HPDE6-E6E7 (cell line): ENCODE data around the gene PPP6R3.
A peak's percentile ranks its signal among the peaks of the same experiment; 100 is the strongest.

ENCODE experiments used
- DNase-seq: peaks from one replicate; pipeline ENCODE4 v3.0.0; 2011; ENCODE audit warnings: missing footprints; ENCODE audit errors: extremely low spot score

Gene PPP6R3

DNA sequence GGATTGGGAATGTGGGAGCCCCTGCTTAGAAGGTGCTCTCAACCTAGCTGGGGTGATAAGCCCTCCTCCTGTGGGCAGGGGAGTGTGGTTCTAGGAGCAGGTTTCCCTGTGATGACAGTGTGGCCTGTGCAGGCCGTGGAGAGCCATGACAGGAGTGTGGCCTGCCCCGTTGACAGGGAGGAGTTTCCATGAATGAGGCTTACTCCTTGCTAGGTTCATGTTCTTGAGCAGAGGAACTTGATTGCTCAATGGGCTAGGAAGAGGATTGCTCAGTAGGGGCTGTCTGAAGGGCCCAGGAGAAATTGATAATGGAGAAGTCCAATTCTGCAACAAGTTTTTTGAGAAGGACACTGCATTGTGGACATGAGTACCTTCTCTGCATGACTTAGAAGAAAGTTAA lies 92.0 kb downstream of the PPP6R3 start:
- DNase-seq: no peak

DNA sequence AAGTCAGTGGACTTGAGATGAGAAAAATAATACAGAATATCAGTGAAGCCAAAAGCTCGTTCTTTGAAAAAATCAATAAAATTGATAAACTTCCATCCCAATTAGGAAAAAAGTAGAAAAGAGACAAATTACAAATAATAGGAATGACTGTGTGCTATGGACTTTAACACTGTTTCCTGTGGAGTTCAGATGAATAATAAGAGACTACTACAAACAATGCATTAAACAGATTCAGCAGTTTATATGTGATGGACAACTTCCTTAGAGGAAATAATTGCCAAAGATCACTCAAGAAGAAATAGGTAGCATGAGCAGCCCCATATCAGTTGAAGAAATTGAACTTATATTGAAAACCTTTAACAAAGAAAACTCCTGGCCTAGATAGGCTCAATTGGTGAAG lies 99.7 kb downstream of the PPP6R3 start:
- DNase-seq: no peak

- no peak for DNase-seq
Observed at GRCh38 chr11:68563454-68563853, 102.9 kb downstream of the PPP6R3 start.

DNA sequence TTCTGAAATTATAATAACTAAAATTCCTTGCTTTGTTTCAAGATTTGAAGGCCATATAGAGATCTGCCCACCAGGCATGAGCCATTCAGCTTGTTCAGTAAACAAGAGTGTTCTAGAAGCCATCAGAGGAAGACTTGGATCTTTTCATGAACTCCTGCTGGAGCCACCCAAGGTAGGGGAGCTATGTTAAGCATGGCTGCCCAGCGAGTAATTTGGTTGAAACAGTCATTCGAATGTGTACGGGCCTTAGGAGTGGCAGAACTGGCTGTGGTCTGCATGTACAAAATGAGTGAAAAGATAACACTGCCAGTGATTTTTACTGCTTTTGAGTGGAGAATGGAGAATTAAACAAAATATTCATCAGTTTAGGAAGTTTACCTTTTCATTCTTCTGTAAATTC lies 103.7 kb downstream of the PPP6R3 start:
- no peak for DNase-seq

DNA sequence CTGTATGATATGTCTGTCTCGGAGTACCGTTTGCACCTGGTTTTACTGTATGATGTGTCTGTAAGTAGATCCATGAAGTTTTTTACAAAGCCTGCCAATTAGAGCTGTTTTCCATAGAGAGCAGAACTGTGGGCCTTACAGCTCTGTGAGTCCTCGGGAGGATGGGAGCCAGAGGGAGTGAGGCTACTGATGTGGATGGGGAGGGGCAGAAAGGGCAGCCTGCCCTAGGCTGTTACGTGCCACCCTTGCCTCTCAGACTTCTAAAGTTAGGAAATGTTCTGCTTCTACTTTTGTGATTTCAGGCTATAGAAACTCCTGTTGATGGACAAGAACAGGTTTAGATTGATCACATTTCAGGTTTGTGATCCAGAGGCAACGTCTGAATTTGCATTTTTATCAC lies 105.2 kb downstream of the PPP6R3 start:
- DNase-seq: no peak

DNA sequence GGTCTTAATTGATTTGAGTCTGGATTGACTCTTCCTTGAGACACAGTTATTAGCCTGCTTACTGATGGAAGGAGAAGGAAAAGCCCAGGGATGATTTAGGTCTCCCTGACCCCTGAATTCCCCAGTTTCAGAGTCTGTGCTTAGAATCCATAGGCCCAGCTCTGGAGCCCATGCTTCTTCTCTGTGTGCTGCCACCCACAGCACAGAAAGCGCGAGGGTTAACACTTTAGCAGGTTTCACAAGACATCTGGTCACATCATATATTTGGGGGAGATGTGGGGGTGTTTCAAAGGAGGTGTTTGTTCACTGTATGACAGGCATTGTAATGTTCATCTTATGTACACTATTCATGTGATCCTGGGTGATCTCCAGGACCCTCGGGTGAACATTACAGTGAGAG lies 107.0 kb downstream of the PPP6R3 start:
- DNase-seq: no peak

GRCh38 chr11:68569357-68569756 lies 108.8 kb downstream of the PPP6R3 start:
- DNase-seq: no peak

DNA sequence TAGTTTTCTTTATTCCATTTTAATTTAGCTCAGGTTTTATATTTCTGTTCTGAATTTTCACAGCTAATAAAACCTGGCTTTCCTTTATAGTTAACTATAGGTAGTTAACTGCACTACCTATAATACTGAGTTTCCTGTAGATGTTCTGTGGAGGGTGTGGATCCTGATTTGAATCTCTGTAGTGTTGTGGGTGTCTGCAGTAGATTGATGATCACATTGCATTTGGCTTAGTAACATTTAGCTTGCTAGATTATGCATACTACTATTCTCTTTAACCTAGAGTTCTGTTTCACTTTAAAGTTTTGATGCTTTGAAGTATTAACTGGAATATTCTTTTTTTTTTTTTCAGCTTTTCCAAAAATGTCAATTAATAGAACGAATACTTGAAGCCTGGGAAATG lies 110.1 kb downstream of the PPP6R3 start:
- no peak for DNase-seq

GRCh38 chr11:68574308-68574707 lies 113.8 kb downstream of the PPP6R3 start:
- no peak for DNase-seq

DNA sequence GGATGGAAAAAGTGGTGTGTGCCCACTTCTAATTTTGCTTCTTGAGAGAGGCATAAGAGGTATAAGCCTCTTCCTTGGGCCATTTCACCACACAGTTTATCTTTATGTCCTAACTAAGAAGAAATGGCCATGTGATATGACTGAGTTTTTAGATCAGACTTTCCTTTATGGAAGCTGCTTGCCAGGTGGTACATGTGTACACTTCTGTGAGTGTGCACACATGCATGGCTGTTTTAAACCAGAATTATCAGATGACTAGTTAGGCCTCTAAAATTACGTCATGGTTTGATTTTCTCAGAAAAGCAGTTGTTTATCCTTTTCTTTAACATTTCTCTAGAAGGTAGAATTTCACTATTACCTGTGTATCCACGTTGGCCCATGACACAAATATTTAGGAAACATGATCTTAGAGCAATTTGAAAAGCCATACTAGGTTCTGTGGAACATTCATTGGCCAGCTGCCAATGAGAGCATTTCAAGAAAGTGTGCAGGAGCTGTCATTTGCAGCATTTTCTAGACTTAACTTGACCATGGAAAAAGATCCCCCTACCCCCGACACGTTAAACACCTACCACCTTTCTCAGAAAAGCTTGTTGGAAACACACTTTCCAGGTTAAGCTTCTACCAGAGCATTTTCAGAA lies 114.6 kb downstream of the PPP6R3 start:
- DNase-seq: no peak

GRCh38 chr11:68579455-68579854 lies 118.9 kb downstream of the PPP6R3 start:
- no peak for DNase-seq

DNA sequence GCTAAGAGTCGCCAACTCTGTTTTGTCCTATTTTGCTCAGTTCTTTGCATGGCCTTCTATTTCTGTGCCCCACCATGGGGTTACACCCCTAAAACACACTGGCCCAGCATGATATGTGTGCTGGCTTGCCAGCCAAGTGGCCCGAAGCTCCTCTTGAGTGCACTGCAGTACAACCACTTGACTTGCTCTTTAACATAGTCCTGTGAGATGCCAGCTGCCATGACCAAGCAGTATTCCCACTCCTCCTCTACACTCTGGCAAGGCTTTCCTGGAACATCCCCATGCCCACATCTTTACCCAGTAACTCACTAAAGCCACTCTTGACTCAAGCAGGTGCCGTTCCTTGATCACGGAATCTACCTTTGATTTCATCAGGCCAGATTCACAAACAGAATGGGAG lies 120.9 kb downstream of the PPP6R3 start:
- no peak for DNase-seq

DNA sequence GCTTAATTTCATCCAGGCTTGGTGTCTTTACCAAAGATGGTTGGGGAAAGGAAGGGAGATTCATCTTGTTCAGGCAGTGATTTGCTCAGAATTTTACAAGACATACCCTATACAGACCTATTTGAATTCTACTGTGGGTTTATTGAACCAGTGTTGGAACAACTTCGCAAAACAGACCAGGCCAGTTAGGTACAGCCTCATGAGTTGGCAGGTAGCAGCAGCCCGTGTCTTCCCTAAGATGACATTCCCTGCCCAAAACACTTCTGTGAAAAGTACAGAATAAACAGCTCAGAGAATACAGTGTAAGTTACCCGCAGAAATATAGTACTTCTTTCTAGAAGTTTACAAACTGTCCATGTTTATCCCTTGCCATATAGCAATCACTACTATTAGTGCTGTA lies 121.3 kb downstream of the PPP6R3 start:
- DNase-seq: no peak

DNA sequence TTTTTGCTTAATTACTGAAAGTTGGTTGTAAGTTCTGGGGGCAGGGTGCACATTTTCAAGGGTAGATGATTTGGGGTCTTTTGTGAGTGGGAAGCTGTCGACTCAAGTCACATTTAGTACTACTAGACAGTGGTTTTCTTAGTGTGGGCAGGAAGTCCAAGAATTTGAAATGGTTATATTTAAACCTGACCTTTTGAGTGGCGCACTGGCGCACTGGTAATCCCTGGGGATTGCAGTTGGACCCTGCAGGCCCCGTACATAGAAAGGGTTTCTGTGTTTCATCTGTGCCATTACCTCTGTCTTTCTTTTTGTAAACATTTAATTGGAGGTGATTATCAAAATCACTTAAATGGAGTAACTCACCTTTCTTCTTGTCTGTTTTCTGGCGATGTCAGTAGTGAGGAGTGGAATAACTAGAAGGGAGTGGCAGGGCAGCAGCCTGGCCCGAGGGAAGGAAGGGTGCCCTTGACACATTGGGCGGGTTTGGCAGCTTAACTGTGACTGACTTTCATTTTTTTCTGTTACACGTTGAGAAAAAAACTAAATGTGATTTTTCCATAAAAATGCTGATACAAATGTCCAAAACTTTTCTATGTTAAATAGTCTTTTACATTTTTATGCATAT lies 122.0 kb downstream of the PPP6R3 start:
- peak; percentile 23 for DNase-seq

DNA sequence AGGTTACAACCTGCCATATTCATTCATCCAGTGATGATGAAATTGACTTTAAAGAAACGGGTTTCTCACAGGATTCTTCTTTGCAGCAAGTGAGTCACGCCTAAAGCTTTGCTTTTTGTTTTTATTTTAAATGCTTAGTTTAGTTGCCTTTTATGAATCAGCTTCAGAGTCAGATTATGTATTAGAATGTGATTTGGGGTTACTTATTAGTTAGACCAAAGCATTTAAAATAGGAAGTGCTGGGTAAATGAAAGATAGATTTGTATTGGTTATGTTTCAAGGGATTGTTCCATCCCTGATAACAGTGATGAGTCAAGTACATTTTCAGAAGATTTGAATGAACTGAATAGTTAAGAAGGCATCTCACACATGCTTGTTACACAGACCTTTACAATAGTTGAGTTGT lies 122.5 kb downstream of the PPP6R3 start:
- peak; percentile 36 for DNase-seq

DNA sequence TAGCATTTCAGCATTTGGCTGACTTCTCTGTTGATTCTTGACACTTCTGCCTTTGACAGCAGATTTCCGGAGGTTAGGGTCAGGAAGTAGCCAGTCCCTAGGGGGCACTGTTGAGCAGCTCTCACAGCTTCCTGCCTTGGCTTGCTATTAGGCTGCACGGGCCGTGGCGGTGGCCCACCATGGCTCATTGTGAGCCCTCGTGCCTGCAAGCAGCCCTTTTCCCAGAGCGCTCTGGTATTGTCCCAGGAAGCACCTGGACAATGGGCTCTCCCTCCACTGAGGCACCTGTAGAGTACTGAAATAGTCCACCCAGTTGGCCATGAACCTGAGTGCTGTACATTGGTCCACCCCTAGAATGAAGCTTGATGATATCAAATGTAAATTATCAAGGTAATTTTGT lies 123.5 kb downstream of the PPP6R3 start:
- no peak for DNase-seq

DNA sequence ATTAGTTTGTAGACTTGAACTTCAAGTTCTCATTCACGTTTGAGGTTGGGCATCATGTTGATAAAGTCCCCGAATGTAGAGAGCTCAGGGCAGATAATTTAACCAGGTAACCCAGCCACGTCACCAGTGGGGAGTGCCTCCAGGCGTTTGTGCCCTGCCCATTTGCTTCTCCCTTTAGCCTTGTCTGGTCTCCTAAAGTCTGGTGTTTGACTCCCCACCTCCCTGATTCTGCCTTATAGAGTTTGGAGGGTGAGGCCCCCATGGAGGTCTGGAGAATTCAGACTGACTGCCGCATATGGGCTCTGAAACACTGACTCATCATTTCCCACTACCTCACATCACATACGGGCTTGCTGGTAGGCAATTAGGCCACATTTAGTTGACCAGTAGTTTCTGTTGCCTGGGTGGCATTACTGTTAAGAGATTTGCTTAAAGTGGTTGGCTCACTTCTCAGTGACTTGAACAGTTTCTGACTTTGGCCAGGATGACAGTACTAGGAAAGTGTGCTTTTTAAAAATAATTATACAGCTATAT lies 124.5 kb downstream of the PPP6R3 start:
- DNase-seq: no peak

GRCh38 chr11:68589547-68590216 lies 129.1 kb downstream of the PPP6R3 start:
- DNase-seq: no peak

- DNase-seq: no peak
Observed at GRCh38 chr11:68591719-68592118, 131.2 kb downstream of the PPP6R3 start.

GRCh38 chr11:68593441-68593840 lies 132.9 kb downstream of the PPP6R3 start:
- DNase-seq: no peak

- no peak for DNase-seq
Observed at GRCh38 chr11:68594123-68594522, 133.6 kb downstream of the PPP6R3 start.

DNA sequence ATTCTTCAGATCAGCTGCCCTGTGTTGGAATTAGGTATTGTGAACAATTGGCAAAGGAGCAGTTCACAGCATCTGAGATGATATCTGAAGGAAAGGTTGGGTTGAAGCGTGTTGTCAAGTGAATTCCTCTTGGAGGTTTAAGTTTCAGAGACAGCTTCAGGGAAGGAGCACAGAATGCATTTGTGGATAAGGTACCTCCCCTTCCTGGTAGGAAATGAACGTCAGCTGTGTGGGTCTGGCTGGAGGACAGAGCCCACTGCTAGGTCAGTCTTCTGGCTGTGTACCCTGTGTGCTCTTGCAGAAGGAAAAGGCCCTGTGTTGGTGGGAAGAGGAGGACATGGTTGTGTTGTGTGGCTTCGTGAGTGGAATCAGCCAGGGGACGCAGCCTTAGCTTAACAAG lies 135.7 kb downstream of the PPP6R3 start:
- DNase-seq: no peak
